DMS 273 (cell line): ENCODE measurements around the gene SLC29A1.
"Not testable (repeated sequence)": the region's sequence is repeated elsewhere in the genome, so short reads cannot be mapped to it uniquely, and the experiment has no call there.

Source experiments
- DNase-seq: peaks from one replicate; lab custom pipeline; 2025; ENCODE audit not compliant: unreplicated experiment; lab: John Stamatoyannopoulos, UW

SLC29A1 gene

DNA sequence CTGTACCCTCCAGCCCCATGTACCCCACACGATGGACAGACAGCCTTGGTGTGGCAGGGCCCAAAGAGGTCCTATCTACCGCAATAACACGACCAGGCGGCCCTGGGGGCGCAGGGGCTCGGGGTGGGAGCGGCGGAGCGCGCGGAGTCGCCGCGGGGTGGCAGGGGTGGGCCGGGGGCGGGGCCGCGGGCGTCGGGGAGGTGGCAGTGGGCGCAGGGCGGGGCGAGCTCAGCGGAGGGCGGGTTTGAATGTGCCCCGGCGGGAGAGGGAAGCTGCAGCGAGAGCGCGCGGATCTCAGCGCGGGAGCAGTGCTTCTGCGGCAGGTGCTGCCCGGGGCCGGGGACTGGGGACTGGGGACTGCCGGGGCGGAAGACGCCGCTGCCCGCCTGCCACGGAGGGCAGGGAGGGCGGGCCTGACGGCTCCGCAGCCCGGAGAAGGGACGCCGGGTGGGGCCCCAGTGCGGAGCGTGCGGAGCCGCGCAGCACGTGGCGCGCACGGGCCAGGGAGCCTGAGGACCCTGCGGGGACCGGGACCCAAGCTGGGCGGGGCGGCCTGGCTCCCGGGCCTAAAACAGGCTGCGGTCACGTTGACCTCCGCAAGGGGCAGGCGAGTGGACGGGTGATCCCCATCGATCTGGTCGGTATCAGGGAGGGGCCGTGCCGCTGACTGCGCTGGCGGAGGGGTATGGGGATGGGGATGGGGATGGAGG lies at the start of gene SLC29A1:
SLC29A1 (plus strand) TSS at position 277 of the 710 bp plus-strand sequence. CDS start 3,719 bp downstream, outside the sequence.
- peak; percentile 92 for DNase-seq

- no peak for DNase-seq
These were observed 47.1 kb upstream of the SLC29A1 start for GRCh38 chr6:44176130-44176761.

- no peak for DNase-seq
These were observed 46.5 kb upstream of the SLC29A1 start for GRCh38 chr6:44176762-44177509.

GRCh38 chr6:44177691-44178423 lies 45.5 kb upstream of the SLC29A1 start:
- DNase-seq: no peak

- no peak for DNase-seq
These were observed 44.8 kb upstream of the SLC29A1 start for GRCh38 chr6:44178424-44179071.

GRCh38 chr6:44179072-44179536 lies 44.3 kb upstream of the SLC29A1 start:
- no peak for DNase-seq

DNA sequence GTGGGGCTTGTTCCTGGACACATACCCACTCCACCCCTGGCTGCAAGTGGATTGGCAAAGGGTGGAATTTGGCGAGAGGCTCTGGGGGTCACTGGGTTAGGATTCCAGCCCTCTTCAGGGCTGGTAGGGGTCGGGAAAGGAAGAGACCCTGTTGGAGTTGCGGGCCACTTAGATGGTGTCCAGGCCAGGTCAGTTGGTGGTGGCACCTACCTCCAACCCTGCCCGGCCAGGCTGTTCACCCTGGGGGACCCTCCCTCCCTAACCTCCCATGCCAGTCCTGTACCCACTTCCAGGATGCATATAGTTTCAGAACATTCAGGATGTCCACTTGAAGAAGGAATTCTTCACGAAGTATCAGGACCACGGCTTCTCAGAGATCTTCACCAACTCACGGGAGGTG lies 43.7 kb upstream of the SLC29A1 start:
- DNase-seq: no peak

- no peak for DNase-seq
These were observed 43.0 kb upstream of the SLC29A1 start for GRCh38 chr6:44180406-44180805.

DNA sequence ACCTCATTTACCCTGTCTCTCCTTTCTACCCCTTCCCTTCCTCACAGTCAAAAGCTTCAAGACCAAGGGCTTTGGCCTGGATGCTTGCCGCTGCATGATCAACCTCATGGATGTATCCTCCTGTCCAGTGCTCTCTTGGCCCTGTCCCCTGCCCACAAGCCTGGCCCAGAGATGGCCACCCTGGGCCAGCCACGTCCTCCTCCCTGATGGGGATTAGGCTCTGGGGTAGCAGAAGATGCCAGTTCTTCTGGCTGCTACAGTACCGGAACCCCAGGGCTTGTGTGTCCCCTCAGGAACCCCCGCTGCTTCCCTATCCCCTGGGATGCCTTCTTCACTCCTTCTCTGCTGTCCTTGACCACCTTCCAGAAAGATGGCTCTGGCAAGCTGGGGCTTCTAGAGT lies 42.5 kb upstream of the SLC29A1 start:
- no peak for DNase-seq

DNA sequence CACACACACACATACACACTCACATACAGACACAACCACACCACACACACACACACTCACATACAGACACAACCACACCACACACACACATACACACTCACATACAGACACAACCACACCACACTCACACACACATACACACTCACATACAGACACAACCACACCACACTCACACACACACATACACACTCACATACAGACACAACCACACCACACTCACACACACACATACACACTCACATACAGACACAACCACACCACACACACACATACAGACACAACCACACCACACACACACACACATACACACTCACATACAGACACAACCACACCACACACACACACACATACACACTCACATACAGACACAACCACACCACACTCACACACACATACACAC lies 41.6 kb upstream of the SLC29A1 start:
- DNase-seq: not testable (repeated sequence)

GRCh38 chr6:44182911-44183390 lies 40.4 kb upstream of the SLC29A1 start:
- no peak for DNase-seq

- DNase-seq: no peak
These were observed 39.6 kb upstream of the SLC29A1 start for GRCh38 chr6:44183783-44184182.

DNA sequence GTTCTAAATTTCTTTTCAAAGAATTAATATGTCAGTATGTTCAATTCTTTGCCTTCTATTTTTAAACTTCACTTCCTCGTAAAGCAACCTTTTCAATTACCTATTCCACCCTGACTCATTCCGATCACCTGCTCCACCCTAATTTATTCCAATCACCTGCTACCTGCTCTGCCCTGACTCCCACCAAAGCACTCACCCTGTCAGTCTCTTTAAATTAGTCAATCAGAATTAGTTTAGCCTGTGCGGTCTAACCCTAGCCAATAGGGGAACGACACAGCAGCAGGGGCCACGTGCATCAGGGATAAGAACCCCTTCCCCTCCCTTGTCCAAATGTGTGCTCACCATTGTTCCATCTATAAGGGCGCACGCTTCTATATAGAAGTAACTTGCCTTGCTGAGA lies 38.0 kb upstream of the SLC29A1 start:
- not testable (repeated sequence) for DNase-seq

GRCh38 chr6:44185953-44186634 lies 37.3 kb upstream of the SLC29A1 start:
- DNase-seq: no peak

GRCh38 chr6:44186635-44187025 lies 36.8 kb upstream of the SLC29A1 start:
- no peak for DNase-seq

DNA sequence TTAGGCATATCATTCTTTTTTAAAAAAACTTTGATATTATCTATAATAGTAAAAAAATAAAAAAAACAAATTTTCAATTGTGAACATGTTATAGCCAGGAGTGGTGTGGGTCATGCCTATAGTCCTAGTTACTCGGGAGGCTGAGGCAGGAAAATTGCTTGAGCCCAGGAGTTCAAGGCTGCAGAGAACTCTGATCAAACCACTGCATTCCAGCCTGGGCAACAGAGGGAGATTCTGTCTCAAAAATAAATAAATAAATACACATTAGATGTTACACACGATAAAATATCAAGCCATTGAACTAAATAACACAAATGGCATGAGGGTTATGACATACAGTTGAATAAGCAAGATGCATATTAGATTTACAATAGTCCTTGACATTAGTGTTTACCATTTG lies 34.6 kb upstream of the SLC29A1 start:
- DNase-seq: no peak

- DNase-seq: no peak
These were observed 34.1 kb upstream of the SLC29A1 start for GRCh38 chr6:44189257-44189656.

GRCh38 chr6:44190715-44191114 lies 32.7 kb upstream of the SLC29A1 start:
- DNase-seq: no peak

GRCh38 chr6:44192428-44193041 lies 30.9 kb upstream of the SLC29A1 start:
- no peak for DNase-seq
